OCI-LY3 (cell line): ENCODE measurements around the gene IPCEF1.

Source experiments
- H2AFZ ChIP-seq: fragments of 200-600, 300-600 bp; shearing (Covaris generic); 2 replicates; pipeline ENCODE4 v1.6.0; 2014; ENCODE audit warnings: antibody characterized with exemption, low read depth, low read length
- H3K27ac ChIP-seq: fragments of 200-600, 300-600 bp; sonication (generic); 2 replicates; pipeline ENCODE4 v1.5.1; 2014; ENCODE audit warnings: mild to moderate bottlenecking, low read length, moderate library complexity, mixed read lengths
- H3K27me3 ChIP-seq: fragments of 200-600, 300-600 bp; sonication (generic); 2 replicates; pipeline ENCODE4 v1.6.1; 2014; ENCODE audit warnings: low read depth, low read length, mixed read lengths
- H3K36me3 ChIP-seq: fragments of 200-600, 300-600 bp; sonication (generic); replicated peaks from 2 replicates; pipeline ENCODE3; 2014; ENCODE audit warnings: low read depth, low read length, mixed read lengths
- H3K4me1 ChIP-seq: fragments of 300-600, 200-600 bp; sonication (generic); 2 replicates; pipeline ENCODE4 v1.6.1; 2014; ENCODE audit warnings: low read length, mixed read lengths
- H3K4me2 ChIP-seq: fragments of 200-600, 300-600 bp; sonication (generic); 2 replicates; pipeline ENCODE4 v1.6.1; 2014; ENCODE audit warnings: low read length, mixed read lengths
- H3K4me3 ChIP-seq: fragments of 300-600, 200-600 bp; sonication (generic); 2 replicates; pipeline ENCODE4 v1.5.1; 2014; ENCODE audit warnings: antibody characterized with exemption, mild to moderate bottlenecking, low read length, moderate library complexity
- H3K79me2 ChIP-seq: fragments of 300-600, 200-600 bp; shearing (Covaris generic); 2 replicates; pipeline ENCODE4 v1.6.1; 2014; ENCODE audit warnings: mild to moderate bottlenecking, low read length, mixed read lengths
- H3K9ac ChIP-seq: fragments of 300-600, 200-600 bp; shearing (Covaris generic); 2 replicates; pipeline ENCODE4 v1.6.0; 2014; ENCODE audit warnings: mild to moderate bottlenecking, low read length, moderate library complexity
- H3K9me3 ChIP-seq: fragments of 200-600, 300-600 bp; shearing (Covaris generic); 2 replicates; pipeline ENCODE4 v1.6.1; 2014; ENCODE audit warnings: low read length, mixed read lengths; ENCODE audit not compliant: insufficient read depth
- H4K20me1 ChIP-seq: fragments of 200-600, 300-600 bp; sonication (generic); 2 replicates; pipeline ENCODE4 v1.6.1; 2016; ENCODE audit warnings: low read length, mixed read lengths; ENCODE audit not compliant: insufficient read depth
- EZH2phosphoT487 ChIP-seq: fragments of 200-600 bp; shearing (Covaris generic); IDR thresholded peaks from 2 replicates; pipeline ENCODE4 v1.6.1; 2018; ENCODE audit warnings: antibody characterized with exemption, mixed run types, low read depth
- TF ChIP-seq, protein P1 (sequence below): fragments of 200-600, 300-600 bp; sonication (generic); IDR thresholded peaks from 2 replicates; pipeline ENCODE4 v1.5.1; 2014; ENCODE audit warnings: antibody characterized with exemption, low read length, low read depth

IPCEF1 gene

GRCh38 chr6:154280521-154280920 is 76.1 kb downstream of the IPCEF1 start:
- Histone ChIP-seq H3K4me1 (no peaks in the 10 kb centered on the region), H4K20me1 (no peaks in the 10 kb centered on the region), H3K9ac (no peak overlapping the region), H2AFZ (no peak overlapping the region), H3K27ac (no peak overlapping the region), H3K79me2 (no peaks in the 10 kb centered on the region), H3K4me2 (no peak overlapping the region), H3K4me3 (no peak overlapping the region), H3K27me3 (peaks cover 6% of the 10 kb centered on the region; the same call in 1 of the 2 replicates), H3K36me3 (no peaks in the 10 kb centered on the region), H3K9me3 (no peaks in the 10 kb centered on the region)
- TF ChIP-seq EZH2phosphoT487 = no peak
- TF ChIP-seq, protein P1, sequence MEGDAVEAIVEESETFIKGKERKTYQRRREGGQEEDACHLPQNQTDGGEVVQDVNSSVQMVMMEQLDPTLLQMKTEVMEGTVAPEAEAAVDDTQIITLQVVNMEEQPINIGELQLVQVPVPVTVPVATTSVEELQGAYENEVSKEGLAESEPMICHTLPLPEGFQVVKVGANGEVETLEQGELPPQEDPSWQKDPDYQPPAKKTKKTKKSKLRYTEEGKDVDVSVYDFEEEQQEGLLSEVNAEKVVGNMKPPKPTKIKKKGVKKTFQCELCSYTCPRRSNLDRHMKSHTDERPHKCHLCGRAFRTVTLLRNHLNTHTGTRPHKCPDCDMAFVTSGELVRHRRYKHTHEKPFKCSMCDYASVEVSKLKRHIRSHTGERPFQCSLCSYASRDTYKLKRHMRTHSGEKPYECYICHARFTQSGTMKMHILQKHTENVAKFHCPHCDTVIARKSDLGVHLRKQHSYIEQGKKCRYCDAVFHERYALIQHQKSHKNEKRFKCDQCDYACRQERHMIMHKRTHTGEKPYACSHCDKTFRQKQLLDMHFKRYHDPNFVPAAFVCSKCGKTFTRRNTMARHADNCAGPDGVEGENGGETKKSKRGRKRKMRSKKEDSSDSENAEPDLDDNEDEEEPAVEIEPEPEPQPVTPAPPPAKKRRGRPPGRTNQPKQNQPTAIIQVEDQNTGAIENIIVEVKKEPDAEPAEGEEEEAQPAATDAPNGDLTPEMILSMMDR = no peak

DNA sequence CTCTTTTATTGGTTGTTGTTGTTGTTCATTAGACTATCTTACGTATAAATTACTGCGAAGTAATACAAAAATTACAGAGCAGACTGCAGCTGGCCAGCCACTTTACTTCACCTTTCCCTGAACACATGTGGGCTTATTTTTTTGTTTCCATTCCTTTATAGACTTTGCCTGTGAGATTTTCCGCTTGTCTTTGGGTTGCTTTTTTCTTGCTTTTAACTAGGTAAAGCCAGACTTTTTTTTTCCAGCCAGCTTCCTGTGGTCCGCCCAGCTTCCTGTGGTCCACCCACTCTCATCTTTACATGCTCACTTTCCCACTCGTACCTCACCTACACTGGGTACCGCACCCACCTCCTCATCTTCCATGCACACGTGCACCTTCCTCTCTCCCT is 79.0 kb downstream of the IPCEF1 start:
- Histone ChIP-seq H3K9ac (no peak overlapping the region), H3K27ac (no peak overlapping the region), H3K27me3 (peaks cover 12% of the 10 kb centered on the region; the same call in 1 of the 2 replicates), H3K36me3 (no peaks in the 10 kb centered on the region), H3K9me3 (no peaks in the 10 kb centered on the region), H2AFZ (no peak overlapping the region), H3K4me3 (peak overlapping the region; percentile 59), H3K4me2 (peak overlapping the region; percentile 66), H3K79me2 (no peaks in the 10 kb centered on the region), H4K20me1 (no peaks in the 10 kb centered on the region), H3K4me1 (no peaks in the 10 kb centered on the region)
- TF ChIP-seq EZH2phosphoT487 = no peak
- TF ChIP-seq, protein P1 = no peak

DNA sequence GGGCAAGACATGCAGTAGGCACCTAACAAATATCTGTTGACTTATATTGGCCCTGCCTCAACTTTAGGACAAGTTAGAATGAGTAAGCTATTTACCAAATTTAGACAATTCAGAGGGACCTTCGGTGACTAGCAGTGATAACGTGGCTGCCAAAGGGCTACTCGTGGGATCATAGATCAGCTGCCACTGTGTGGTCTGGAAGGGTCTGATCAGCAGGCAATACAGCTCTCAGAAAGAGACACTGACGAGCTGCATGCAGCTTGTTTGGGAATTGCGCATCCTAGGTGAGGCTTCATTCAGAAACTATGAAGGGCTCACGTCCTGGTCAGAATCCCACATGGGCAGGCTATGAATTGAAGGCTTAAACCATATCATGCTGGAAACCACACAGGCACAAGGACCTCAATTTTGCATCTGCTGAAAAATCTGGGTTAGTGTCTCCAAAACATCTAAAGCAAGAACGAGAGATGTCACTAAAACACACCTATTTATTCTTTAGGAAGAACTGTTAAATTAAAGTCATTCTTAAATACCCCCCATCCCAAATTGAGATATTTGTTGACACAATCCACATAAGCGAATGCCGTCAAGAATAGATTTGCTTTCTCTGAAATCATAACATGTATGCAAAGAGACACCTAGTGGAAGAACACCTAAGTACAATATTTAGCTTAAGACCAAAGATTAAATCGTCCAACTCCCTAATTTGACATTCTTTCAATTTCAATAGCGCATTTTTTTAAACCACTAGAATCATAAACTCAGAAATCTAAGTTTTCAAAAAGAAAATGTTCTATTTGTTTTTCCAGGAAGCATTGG is 79.6 kb downstream of the IPCEF1 start:
- Histone ChIP-seq H3K9ac (no peak overlapping the region), H3K27ac (no peak overlapping the region), H2AFZ (no peak overlapping the region), H3K4me3 (peak overlapping the region; percentile 59), H3K79me2 (no peaks in the 10 kb centered on the region), H3K4me2 (peak overlapping the region; percentile 66), H3K4me1 (no peaks in the 10 kb centered on the region), H4K20me1 (no peaks in the 10 kb centered on the region), H3K36me3 (no peaks in the 10 kb centered on the region), H3K27me3 (peaks cover 12% of the 10 kb centered on the region; the same call in 1 of the 2 replicates), H3K9me3 (no peaks in the 10 kb centered on the region)
- no peak for TF ChIP-seq EZH2phosphoT487
- TF ChIP-seq, protein P1 = peak; percentile 58

DNA sequence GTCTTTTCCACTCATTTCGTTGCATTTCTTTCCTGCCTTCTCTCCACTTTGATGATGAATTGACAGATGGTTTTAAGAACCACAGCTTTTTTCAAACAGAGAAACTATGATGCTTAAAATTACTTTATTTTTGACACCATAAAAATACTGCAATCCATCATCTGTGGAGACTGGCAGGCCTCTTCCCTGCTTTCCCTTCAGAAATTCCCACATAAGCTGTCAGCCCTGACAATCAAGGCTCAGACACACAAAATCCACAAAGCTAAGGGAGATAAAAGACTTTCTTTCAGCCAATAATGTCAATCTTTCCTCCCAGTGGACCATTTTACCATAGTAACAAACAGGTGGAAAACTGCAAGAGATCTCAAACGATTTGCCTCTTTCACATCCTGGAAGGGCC is 82.4 kb downstream of the IPCEF1 start:
- no peaks in the 10 kb centered on the region for H3K4me1 ChIP-seq
- TF ChIP-seq, protein P1 = no peak
- TF ChIP-seq EZH2phosphoT487 = no peak
- no peak overlapping the region for H2AFZ ChIP-seq
- no peaks in the 10 kb centered on the region for H4K20me1 ChIP-seq
- H3K9me3 ChIP-seq = no peaks in the 10 kb centered on the region
- H3K4me3 ChIP-seq = no peak overlapping the region
- no peaks in the 10 kb centered on the region for H3K36me3 ChIP-seq
- H3K27ac ChIP-seq = no peak overlapping the region
- H3K79me2 ChIP-seq = no peaks in the 10 kb centered on the region
- peaks cover 12% of the 10 kb centered on the region; the same call in 1 of the 2 replicates for H3K27me3 ChIP-seq
- no peak overlapping the region for H3K4me2 ChIP-seq
- H3K9ac ChIP-seq = no peak overlapping the region
